Measurements from ENCODE around the gene UQCC5.
"Not testable (repeated sequence)": the region's sequence is repeated elsewhere in the genome, so short reads cannot be mapped to it uniquely, and the experiment has no call there.

The UQCC5 gene

GRCh38 chr3:52522651-52523251 is 13.7 kb upstream of the UQCC5 start:
- H3K9me3 ChIP-seq (ENCODE audit: control insufficient read depth in 2 of 2, low read length in 2 of 2), result no peaks in the 10 kb centered on the region
- H3K4me3 ChIP-seq (ENCODE audit: low read length in 2 of 2), result no peak overlapping the region
- H3K36me3 ChIP-seq (ENCODE audit: control insufficient read depth in 2 of 2, insufficient read depth in 2 of 2, low read length in 2 of 2), result peaks cover 5 to 7% of the 10 kb centered on the region in 2 donors
- H3K4me1 ChIP-seq (ENCODE audit: control insufficient read depth in 2 of 2, insufficient read depth in 2 of 2, low read length in 2 of 2), result no peaks in the 10 kb centered on the region
- no peak overlapping the region for H3K9ac ChIP-seq (ENCODE audit: low read depth in 1 of 2, low read length in 2 of 2)
- H3K27ac ChIP-seq (ENCODE audit: low read depth in 2 of 2, low read length in 2 of 2), result no peak overlapping the region
- no peaks in the 10 kb centered on the region for H3K27me3 ChIP-seq (ENCODE audit: control insufficient read depth in 2 of 2, insufficient read depth in 2 of 2, low read length in 2 of 2)

- no peaks in the 10 kb centered on the region for H3K4me1 ChIP-seq (ENCODE audit: control insufficient read depth in 2 of 2, insufficient read depth in 2 of 2, low read length in 2 of 2)
- H3K36me3 ChIP-seq (ENCODE audit: control insufficient read depth in 2 of 2, insufficient read depth in 2 of 2, low read length in 2 of 2), result peaks cover 8 to 13% of the 10 kb centered on the region in 2 donors
- H3K27ac ChIP-seq (ENCODE audit: low read depth in 2 of 2, low read length in 2 of 2), result no peak overlapping the region
- H3K9ac ChIP-seq (ENCODE audit: low read depth in 1 of 2, low read length in 2 of 2), result no peak overlapping the region
- H3K27me3 ChIP-seq (ENCODE audit: control insufficient read depth in 2 of 2, insufficient read depth in 2 of 2, low read length in 2 of 2), result no peaks in the 10 kb centered on the region
- H3K9me3 ChIP-seq (ENCODE audit: control insufficient read depth in 2 of 2, low read length in 2 of 2), result no peaks in the 10 kb centered on the region
- no peak overlapping the region for H3K4me3 ChIP-seq (ENCODE audit: low read length in 2 of 2)
Measured at GRCh38 chr3:52523386-52524257, 12.8 kb upstream of the UQCC5 start.

DNA sequence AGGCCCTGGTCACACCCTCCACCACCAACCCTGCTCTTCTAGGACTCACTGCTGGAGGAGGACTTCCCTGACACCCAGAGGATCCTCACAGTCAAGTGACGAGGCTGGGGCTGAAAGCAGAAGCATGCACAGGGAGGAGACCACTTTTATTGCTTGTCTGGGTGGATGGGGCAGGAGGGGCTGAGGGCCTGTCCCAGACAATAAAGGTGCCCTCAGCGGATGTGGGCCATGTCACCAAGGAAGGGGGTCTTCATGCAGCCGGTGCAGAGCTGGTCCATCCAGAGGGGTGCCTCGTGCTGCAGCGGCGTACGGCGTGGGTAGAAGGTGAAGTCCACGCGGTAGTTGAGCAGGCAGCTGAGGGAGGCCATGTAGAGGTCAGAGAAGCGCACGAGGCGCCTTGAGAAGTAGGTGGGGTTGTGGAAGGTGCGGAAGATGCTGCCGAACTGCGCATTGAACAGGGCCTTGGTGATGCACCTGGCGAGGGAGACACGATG is 12.1 kb upstream of the UQCC5 start:
- H3K27ac ChIP-seq (ENCODE audit: low read depth in 2 of 2, low read length in 2 of 2), result no peak overlapping the region
- no peak overlapping the region for H3K4me3 ChIP-seq (ENCODE audit: low read length in 2 of 2)
- no peak overlapping the region for H3K9ac ChIP-seq (ENCODE audit: low read depth in 1 of 2, low read length in 2 of 2)
- H3K9me3 ChIP-seq (ENCODE audit: control insufficient read depth in 2 of 2, low read length in 2 of 2), result no peaks in the 10 kb centered on the region
- no peaks in the 10 kb centered on the region for H3K27me3 ChIP-seq (ENCODE audit: control insufficient read depth in 2 of 2, insufficient read depth in 2 of 2, low read length in 2 of 2)
- no peaks in the 10 kb centered on the region for H3K4me1 ChIP-seq (ENCODE audit: control insufficient read depth in 2 of 2, insufficient read depth in 2 of 2, low read length in 2 of 2)
- peaks cover 8 to 13% of the 10 kb centered on the region in 2 donors for H3K36me3 ChIP-seq (ENCODE audit: control insufficient read depth in 2 of 2, insufficient read depth in 2 of 2, low read length in 2 of 2)

GRCh38 chr3:52524752-52525679 is 11.4 kb upstream of the UQCC5 start:
- H3K9ac ChIP-seq (ENCODE audit: low read depth in 1 of 2, low read length in 2 of 2), result no peak overlapping the region
- H3K27ac ChIP-seq (ENCODE audit: low read depth in 2 of 2, low read length in 2 of 2), result peak overlapping the region in 1 of 2 donors; percentile 23
- peaks cover 8 to 13% of the 10 kb centered on the region in 2 donors for H3K36me3 ChIP-seq (ENCODE audit: control insufficient read depth in 2 of 2, insufficient read depth in 2 of 2, low read length in 2 of 2)
- H3K4me1 ChIP-seq (ENCODE audit: control insufficient read depth in 2 of 2, insufficient read depth in 2 of 2, low read length in 2 of 2), result no peaks in the 10 kb centered on the region
- no peaks in the 10 kb centered on the region for H3K9me3 ChIP-seq (ENCODE audit: control insufficient read depth in 2 of 2, low read length in 2 of 2)
- no peak overlapping the region for H3K4me3 ChIP-seq (ENCODE audit: low read length in 2 of 2)
- no peaks in the 10 kb centered on the region for H3K27me3 ChIP-seq (ENCODE audit: control insufficient read depth in 2 of 2, insufficient read depth in 2 of 2, low read length in 2 of 2)

DNA sequence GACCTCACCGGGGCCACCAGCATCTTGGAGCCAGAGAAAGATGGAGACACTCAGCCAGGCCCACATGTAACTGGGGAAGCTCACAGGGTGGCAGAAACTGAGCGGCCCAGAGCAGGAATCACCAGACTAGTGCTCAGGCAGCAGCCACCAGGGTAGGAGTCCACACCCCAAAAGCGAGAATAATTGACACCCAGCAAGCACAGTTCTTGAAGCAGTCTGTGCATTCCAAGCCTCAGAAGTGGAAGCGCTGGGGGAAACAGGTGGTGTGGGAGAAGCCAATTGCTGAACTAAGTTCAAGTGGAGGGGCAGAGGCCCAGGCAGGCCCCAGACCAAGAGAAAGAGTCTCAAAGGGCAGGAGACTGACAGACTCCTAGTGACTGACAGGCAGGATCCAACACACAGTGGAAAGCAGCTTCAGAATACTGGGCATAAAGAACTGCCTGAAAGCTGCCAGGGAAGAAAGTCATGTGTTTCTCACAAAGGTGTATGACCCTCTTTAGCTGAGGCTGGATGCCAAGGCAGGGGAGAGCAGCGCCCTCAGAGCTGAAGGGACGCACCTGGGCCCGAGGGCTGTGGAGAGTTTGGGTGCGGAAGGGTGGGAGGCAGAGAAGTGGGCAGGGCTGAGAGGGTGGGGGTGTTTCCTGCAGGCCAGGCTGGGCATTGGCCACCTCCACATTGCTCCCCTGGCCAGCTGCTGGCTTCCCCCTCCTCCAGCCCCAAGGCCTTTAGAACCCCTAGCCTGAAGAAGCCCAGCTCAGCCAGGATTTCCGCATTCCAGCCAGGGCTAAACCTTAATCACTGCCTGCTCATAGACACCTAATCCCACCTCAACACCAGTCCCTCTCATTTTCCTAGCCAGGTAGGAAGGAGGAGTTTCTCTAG is 10.5 kb upstream of the UQCC5 start:
- Histone ChIP-seq H3K9me3 (ENCODE audit: control insufficient read depth in 2 of 2, low read length in 2 of 2) (no peaks in the 10 kb centered on the region), H3K36me3 (ENCODE audit: control insufficient read depth in 2 of 2, insufficient read depth in 2 of 2, low read length in 2 of 2) (peaks cover 8 to 13% of the 10 kb centered on the region in 2 donors), H3K4me3 (ENCODE audit: low read length in 2 of 2) (no peak overlapping the region), H3K27ac (ENCODE audit: low read depth in 2 of 2, low read length in 2 of 2) (peak overlapping the region in 1 of 2 donors; percentile 23), H3K4me1 (ENCODE audit: control insufficient read depth in 2 of 2, insufficient read depth in 2 of 2, low read length in 2 of 2) (no peaks in the 10 kb centered on the region), H3K9ac (ENCODE audit: low read depth in 1 of 2, low read length in 2 of 2) (no peak overlapping the region), H3K27me3 (ENCODE audit: control insufficient read depth in 2 of 2, insufficient read depth in 2 of 2, low read length in 2 of 2) (no peaks in the 10 kb centered on the region)

DNA sequence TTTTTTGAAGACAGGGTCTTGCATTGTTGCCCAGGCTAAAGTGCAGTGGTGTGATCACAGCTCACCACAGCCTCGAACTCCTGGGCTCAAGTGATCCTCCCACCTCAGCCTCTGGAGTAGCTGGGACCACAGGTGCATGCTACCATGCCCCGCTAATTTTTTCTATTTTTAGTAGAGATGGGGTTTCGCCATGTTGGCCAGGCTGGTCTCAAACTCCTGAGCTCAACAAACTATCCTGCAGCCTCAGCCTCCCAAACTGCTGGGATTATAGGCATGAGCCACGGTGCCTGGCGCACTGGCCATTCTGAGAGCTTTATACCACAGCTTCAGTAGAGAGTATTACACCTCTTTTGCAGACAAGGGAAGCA is 9.8 kb upstream of the UQCC5 start:
- not testable (repeated sequence) for H3K27me3 ChIP-seq (ENCODE audit: control insufficient read depth in 2 of 2, insufficient read depth in 2 of 2, low read length in 2 of 2); H3K9ac ChIP-seq (ENCODE audit: low read depth in 1 of 2, low read length in 2 of 2); H3K4me1 ChIP-seq (ENCODE audit: control insufficient read depth in 2 of 2, insufficient read depth in 2 of 2, low read length in 2 of 2); H3K9me3 ChIP-seq (ENCODE audit: control insufficient read depth in 2 of 2, low read length in 2 of 2); H3K4me3 ChIP-seq (ENCODE audit: low read length in 2 of 2); H3K27ac ChIP-seq (ENCODE audit: low read depth in 2 of 2, low read length in 2 of 2)
- peaks cover 8 to 13% of the 10 kb centered on the region in 2 donors for H3K36me3 ChIP-seq (ENCODE audit: control insufficient read depth in 2 of 2, insufficient read depth in 2 of 2, low read length in 2 of 2)

DNA sequence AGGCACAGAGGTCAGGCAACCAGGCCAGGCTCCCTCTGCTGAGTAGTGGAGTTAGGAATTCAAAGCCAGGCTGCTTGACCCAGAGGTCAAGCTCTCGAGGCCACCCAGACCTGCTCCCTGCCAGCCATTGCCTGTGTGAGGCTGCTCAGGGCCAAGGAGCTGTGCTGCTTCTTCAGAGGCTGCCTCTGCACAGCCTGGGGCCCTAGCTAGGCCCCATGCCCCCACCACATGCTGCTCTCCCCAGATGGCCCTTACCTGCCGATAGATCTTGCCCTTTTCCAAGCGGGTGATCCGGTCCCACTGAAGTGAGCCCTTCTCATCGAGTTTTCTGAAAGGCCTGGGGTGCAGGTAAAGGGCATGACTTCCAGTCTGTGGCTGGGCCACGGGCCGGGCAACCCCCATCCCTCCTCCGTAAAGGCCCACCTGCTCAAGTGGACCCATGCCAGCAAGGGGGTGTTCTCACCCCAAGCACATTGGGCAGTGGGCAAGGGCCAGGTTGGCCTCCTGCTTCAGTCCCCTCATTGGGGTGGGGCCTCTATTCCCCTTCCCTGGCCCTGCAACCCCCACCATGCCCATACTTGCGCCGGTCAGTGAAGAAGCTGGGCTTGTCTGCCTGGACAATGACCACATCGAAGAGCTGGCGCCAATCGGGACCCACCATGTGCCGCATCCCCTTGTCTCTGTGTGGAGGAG is 9.2 kb upstream of the UQCC5 start:
- Histone ChIP-seq H3K27me3 (ENCODE audit: control insufficient read depth in 2 of 2, insufficient read depth in 2 of 2, low read length in 2 of 2) (no peaks in the 10 kb centered on the region), H3K4me1 (ENCODE audit: control insufficient read depth in 2 of 2, insufficient read depth in 2 of 2, low read length in 2 of 2) (no peaks in the 10 kb centered on the region), H3K9me3 (ENCODE audit: control insufficient read depth in 2 of 2, low read length in 2 of 2) (no peaks in the 10 kb centered on the region), H3K27ac (ENCODE audit: low read depth in 2 of 2, low read length in 2 of 2) (no peak overlapping the region), H3K36me3 (ENCODE audit: control insufficient read depth in 2 of 2, insufficient read depth in 2 of 2, low read length in 2 of 2) (peaks cover 8 to 13% of the 10 kb centered on the region in 2 donors), H3K4me3 (ENCODE audit: low read length in 2 of 2) (no peak overlapping the region), H3K9ac (ENCODE audit: low read depth in 1 of 2, low read length in 2 of 2) (no peak overlapping the region)

DNA sequence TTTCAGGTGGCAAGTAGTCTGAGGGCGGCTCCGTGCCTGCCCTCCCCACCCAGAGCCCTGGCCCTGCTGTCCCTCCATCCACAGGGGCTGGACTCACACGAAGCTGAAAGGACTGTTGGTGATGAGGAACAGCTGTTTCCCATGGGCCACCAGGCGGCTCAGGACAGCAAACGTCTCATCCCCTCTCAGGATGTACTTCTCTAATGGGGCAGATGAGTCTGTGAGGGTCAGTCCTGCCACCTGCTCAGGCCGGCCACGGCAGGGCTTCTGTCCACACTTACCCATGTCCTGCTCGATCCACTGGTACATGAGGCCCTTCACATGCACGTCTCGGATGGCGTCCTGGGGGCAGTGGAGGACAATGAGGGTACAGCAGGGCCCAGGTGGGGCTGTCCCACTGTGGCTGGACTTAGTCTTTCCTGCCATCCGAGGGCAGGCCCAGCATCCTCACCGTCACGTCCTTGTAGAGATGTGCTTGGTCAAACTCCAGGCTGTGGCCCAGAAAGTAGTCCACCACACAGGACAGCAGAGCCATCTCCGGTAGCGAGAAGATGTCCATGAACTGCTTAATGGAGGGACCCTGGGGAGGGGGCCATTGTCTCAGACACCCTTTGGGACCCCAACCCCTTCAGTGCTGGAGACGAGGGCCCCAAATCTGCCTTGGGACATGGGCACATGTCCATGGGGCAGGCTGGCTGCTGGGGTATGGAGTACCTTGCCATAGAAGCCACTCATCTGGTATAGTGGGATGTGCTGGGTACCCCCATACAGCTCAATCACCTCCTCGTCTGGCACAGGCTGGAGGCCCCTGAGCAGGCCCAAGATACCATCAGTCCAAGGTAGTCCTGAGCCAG is 8.4 kb upstream of the UQCC5 start:
- Histone ChIP-seq H3K4me1 (ENCODE audit: control insufficient read depth in 2 of 2, insufficient read depth in 2 of 2, low read length in 2 of 2) (peaks cover 0 to 4% of the 10 kb centered on the region in 2 donors), H3K36me3 (ENCODE audit: control insufficient read depth in 2 of 2, insufficient read depth in 2 of 2, low read length in 2 of 2) (peaks cover 8 to 13% of the 10 kb centered on the region in 2 donors), H3K9me3 (ENCODE audit: control insufficient read depth in 2 of 2, low read length in 2 of 2) (no peaks in the 10 kb centered on the region)

More for the DNA sequence above, 8.4 kb upstream of the UQCC5 start:
- Histone ChIP-seq H3K27ac (ENCODE audit: low read depth in 2 of 2, low read length in 2 of 2) (no peak overlapping the region), H3K9ac (ENCODE audit: low read depth in 1 of 2, low read length in 2 of 2) (no peak overlapping the region), H3K4me3 (ENCODE audit: low read length in 2 of 2) (no peak overlapping the region), H3K27me3 (ENCODE audit: control insufficient read depth in 2 of 2, insufficient read depth in 2 of 2, low read length in 2 of 2) (no peaks in the 10 kb centered on the region)

Measured in mucosa of rectum (tissue), 2 donors.